ENCODE measurements around the gene FNBP1L.

- no peak for TF ChIP-seq CTCF (IDR thresholded peaks at IDR 0.05)
- TF ChIP-seq POLR2A (IDR thresholded peaks at IDR 0.05), result no peak
Observed at GRCh38 chr1:93525431-93525830, 77.5 kb downstream of the FNBP1L start.
